OCI-M2 (cell line): Measurements from ENCODE around the gene GSK3B.

Source experiments
- DNase-seq: peaks from one replicate; lab custom pipeline; 2025; ENCODE audit not compliant: unreplicated experiment; lab: John Stamatoyannopoulos, UW

GSK3B gene

DNA sequence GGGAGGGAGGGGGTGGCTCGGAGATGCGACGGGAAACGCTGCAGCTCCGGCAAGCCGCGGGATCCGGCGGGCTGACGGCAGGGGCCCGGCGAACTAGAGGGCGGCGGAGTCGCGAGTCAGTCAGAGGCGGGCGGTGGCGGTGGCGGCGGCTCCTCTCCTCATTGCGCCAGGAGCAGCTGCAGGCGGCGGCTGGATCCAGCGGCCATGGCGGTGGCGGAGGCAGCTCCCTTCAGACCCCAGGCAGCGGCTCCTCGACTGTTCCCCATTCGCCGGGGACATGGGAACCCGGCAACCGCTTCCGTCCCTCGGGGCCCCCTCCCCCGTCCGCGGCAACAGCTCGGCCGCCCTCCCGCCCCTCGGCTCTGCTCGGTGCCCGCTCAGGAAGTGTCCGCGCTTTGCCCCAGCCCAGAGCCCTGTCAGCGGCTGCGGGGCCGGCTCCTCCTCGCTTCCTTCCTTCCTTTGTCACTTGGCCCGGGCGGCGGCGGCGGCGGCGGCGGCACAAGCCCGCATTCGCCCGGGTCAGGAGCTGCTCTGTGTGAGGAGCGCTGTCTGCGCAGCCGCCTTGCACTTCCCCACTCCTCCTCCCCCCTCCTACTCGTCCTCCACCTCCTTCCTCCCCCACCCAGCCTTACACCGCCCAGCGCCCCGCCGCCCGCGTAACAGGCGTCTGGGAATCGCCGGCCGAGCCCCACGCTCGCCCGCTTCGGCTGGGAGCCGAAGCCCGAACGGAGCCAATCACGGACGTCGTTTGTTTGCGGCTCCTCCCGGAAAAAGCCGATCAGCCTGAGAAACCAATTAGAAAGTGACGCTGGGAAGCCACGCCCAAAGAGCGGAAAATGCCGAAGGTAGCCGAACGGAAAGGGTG, at the start of gene GSK3B:
Gene GSK3B, minus strand, starts transcription at position 537 of the 865 bp plus-strand sequence. CDS start 1,013 bp downstream, outside the sequence.
- no peak for DNase-seq

DNA sequence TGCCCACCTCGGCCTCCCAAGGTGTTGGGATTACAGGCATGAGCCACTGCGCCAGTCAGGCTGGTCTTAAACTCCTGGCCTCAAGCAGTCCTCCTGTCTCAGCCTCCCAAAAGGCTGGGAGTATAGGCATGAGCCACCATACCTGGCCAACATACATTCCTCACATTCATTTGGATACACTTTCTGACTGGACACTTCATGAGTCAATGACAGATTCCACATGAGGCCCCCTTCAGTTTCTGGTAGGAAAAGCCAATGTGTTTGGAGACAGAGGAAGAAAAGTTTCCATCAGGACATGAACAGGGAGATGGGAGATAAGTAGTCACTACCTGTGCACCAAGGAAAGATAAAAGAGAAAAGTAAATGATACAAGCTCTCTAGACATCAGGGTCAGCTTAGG, 49.4 kb upstream of the GSK3B start:
- no peak for DNase-seq

- DNase-seq, result no peak
These were observed 48.0 kb upstream of the GSK3B start for GRCh38 chr3:120142236-120142635.

- DNase-seq, result no peak
These were observed 46.0 kb upstream of the GSK3B start for GRCh38 chr3:120140098-120140742.

DNA sequence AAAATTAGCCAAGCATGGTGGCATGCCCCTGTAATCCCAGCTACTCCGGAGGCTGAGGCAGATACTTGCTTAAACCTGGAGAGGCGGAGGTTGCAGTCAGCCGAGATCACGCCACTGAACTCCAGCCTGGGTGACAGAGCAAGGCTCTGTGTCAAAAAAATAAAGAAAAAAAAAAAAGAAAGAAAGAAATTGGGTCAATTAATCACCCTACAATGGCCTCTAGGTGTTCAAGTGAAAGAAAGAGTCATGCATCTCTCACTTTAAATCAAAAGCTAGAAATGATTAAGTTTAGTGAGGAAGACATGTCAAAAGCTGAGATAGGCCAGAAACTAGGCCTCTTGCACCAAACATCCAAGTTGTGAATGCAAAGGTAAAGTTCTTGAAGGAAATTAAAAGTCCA, 44.9 kb upstream of the GSK3B start:
- DNase-seq, result no peak

- no peak for DNase-seq
These were observed 43.3 kb upstream of the GSK3B start for GRCh38 chr3:120137548-120137947.

DNA sequence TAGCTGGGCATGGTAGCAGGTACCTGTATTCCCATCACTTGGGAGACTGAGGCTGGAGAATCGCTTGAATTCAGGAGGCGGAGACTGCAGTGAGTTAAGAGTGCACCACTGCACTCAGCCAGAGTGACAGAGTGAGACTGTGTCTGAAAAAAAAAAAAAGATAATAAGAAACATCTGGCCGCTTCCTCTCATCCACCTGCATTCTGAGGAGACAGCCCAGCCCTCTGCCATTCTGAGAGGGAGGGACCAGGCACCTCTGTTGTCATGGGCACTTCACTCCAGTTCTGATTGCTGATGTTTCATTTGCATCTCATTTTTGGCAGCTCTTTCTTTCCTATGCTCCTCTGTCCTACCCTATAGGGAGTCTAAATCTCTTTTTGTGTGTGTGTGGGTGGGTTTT, 36.4 kb upstream of the GSK3B start:
- no peak for DNase-seq

DNA sequence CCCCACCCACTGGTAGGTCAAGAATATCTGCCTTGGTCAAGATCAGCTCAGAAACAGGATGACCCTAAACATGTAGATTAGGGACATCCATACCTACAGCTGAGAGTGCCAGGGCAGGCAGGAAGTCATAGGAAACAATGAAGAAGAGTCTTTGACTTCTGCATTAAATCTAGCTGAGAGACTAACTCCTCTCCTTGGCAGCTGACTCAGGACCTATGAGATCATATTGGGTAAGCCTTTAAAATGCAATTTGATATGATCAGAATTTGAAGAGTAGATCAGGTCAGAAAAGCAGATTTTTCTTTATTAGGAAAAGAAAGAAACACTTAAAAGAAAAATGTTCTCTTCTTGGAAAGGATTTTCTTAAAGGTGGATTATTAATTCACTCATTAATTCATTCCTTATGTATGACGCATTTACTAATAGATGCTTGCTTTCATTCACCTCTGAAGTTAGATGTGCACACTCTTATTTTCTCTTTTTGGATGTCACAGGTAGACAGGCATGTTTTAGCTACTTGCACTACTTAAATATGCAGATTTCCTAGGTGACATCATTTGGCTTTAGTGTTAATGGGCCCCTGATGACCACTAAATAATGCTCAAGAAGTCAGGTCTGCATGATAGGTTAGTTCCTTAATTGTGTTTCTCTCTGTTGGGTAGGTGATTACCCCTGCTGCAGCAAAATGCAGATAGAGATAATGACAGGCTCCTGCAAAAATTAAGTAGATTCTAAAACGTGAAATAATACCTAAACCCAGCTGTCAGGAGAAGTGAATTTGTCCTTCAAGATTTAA, 35.7 kb upstream of the GSK3B start:
- DNase-seq, result no peak

GRCh38 chr3:120129051-120129450, 34.8 kb upstream of the GSK3B start:
- no peak for DNase-seq

DNA sequence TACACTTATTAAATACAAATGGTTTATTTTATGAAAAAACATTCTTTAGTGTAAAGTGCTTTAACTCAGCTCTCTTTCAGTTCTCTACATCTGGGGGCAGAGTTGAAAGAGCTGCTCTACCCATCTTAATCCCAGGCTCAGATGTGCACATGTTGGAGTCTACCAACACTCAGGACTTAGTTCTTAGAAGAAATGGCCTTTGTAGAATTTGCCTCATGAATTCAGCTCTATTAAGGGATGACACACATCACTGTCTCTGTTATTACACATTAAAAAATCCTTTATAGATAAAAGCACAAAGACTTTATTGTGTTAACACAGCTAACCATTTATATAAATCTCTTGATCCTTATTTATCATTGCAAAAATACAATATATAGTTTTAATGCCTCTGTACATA, 31.7 kb upstream of the GSK3B start:
- DNase-seq, result no peak

GRCh38 chr3:120119846-120120510, 25.7 kb upstream of the GSK3B start:
- DNase-seq, result no peak

GRCh38 chr3:120114981-120115380, 20.7 kb upstream of the GSK3B start:
- DNase-seq, result no peak

DNA sequence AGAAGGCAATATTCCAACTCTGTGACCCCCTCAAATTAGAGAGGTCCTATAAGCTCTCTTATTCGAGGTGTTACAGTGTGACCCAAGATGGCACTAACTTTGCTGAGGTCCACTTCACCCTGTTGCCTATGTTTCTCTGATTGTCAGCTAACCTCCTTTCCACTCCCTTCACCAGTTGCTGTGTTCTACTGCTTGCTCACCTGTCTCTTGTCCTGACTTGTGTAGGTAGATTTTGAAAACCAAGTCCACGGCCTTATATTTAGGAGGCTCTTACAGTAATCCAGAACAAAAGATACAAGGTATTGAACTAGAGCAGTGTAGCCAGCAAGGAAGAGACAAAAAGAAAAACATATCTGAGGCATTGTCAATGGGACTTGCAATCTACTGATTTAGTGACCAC, 20.1 kb upstream of the GSK3B start:
- no peak for DNase-seq

DNA sequence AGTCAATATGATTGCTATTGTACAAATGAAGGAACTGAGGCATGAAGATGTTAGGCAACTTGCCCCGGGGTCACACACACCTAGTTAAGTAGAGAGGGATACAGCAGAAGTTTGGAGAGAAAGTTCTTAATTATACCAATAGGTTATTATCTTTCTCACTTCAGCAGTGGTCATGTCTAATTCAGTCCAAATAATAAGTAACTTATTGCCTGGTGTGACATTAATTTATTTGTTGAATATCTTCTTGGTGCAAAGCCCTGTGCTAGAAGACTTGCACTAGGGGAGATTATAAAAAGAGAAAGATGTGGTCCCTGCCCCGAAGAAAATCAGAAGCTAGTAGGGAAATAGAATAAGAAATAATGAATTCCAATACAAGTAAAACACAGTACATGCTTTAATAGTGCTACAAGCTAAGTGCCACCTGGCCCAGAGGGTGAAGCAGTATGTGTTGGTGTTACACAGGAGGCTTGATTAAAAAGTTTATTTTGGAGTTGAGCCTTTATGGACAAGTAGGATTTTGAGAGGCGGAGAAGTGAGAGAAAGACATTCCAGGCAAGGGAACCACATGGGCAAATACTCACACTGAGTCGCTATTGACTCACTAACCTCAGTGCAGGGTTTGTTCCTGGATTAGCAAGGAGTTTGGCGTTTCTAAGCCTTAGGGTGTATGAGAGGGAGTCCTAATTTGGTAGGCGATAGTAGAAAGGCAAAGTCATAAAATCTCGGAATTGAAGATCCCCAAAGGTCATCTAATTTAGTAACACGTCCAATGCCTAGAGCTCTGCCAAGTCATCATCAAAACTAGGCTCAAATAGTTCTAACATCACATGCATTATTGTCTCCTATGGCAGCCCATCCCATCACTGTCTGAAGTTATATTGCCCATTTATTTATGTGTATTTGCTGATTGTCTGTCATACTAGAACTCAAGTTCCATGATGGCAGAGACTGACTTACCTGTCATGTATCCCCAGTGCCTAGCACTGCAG, 19.2 kb upstream of the GSK3B start:
- DNase-seq, result no peak

DNA sequence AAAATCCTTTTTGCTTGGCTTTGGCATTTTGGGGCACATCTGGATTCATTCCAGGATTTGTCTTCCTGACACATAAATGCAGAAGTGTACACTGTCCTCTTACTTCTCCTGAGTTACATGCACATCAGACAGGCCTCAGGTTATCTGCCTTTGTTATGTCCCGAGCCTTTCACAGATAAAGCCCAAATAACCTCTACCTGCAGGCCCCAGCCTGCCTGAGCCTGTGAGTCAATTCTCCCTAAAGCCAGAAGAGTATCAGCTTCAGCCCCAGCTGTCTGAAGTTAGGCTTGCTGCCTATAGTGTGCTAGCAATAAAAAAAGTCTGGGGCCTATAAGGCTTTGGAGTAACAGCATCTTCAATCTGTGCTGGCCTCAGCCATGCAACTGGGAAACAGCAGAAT, 17.7 kb upstream of the GSK3B start:
- DNase-seq, result no peak

- DNase-seq, result no peak
These were observed 9.0 kb upstream of the GSK3B start for GRCh38 chr3:120103276-120103675.

DNA sequence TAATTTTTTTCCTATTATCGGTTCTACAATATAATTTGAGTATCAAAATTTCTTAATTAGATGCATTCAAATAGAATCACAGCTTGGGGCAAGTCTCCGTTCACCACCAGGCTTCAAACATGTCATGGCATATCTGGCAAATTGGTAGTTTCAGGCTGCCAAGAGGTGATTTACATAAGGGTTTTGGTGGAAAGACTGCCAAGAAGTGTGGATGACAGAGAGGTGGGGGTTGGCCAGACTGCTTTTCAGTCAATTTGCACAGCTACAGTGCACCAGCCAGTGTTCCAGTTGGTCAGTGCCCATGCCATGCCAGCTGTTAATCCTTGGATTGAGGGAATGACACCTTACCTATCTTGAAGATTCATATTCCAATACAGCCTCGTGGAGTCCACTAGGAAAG, 8.4 kb upstream of the GSK3B start:
- no peak for DNase-seq

DNA sequence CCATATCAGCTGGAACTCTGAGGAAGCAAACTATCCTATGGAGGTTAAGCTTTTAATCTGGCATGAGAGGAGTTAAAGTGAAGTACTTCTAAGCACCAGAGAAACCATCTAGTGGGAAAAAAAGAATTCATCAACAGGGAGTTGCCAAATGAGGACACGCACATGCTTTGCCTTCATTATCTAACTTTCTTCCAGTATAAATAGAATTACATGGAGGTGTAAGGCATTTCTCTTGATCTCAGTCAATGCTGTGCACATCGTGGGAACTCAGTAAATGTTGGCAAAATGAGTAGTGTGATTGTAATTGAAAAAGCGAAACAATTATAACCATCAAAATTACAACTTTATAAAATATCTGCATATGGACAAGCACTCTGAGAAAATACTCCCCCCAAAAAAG, 8.0 kb upstream of the GSK3B start:
- no peak for DNase-seq

DNA sequence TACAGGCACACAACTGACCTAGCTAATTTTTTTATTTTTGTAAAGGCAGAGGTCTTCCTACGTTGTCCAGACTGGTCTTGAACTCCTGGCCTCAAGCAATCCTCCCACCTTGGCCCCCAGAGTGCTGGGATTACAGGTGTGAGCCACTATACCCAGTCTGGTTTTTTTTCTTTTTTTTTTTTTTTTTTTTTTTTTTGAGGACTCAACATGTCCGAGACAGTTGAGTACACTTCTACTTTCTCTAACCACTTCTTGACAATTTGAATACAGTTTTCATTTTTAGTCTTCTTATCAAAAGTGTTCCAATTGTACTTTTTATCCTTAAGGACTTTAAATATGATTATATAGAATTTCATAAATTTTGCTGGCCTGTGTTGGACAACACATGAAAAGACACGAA, 7.4 kb upstream of the GSK3B start:
- DNase-seq, result no peak

DNA sequence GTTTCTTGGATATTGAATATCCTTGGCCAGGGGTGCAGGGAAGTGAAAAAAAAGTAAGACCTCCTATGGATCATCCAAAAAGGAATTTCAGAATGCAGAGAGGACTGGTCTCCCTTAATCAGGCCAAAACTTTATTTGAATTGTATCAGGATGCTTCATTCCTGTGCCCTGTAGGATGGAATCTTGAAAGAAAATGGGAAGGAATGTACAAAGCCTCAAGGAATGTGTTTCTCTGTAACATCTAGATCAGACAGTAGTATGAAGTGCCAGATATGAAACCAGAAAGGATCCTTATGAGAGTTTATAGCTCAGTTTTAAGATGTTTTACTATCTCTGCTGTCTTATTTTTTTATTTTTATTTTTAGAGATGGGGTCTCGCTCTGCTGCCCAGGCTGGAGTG, 6.5 kb upstream of the GSK3B start:
- no peak for DNase-seq
